HL-60 (cell line): ENCODE measurements around the gene GSN.

Source experiments
- DNase-seq, 2 experiments: peaks; one replicate each; pipeline ENCODE4 v3.0.0-alpha.2; 2010 to 2020; ENCODE audit warnings: low read depth in 1 of 2, low spot score in 1 of 2
- H3K27ac ChIP-seq: fragments of 250-450 bp; sonication (Bioruptor Pico); replicated peaks from 2 replicates; pipeline ENCODE4 v1.5.1; 2020; ENCODE audit warnings: mild to moderate bottlenecking, moderate library complexity
- H3K27me3 ChIP-seq: fragments of 250-450 bp; sonication (Bioruptor Pico); 2 replicates; pipeline ENCODE4 v1.5.1; 2021; ENCODE audit warnings: mild to moderate bottlenecking, moderate library complexity; ENCODE audit not compliant: insufficient read depth, poor library complexity, severe bottlenecking
- H3K4me3 ChIP-seq: replicated peaks from 2 replicates; pipeline ENCODE4 v1.5.1; 2011; ENCODE audit warnings: mild to moderate bottlenecking, control low read depth, low read length; ENCODE audit not compliant: insufficient read depth
- GABPA ChIP-seq: IDR thresholded peaks from 2 replicates; pipeline ENCODE4 v1.6.1; 2012; ENCODE audit warnings: low read depth
- POLR2AphosphoS5 ChIP-seq: IDR thresholded peaks from 2 replicates; pipeline ENCODE4 v1.6.1; 2012; ENCODE audit warnings: low read depth
- REST ChIP-seq: IDR thresholded peaks from 2 replicates; pipeline ENCODE4 v1.6.1; 2012; ENCODE audit warnings: low read depth; ENCODE audit not compliant: insufficient replicate concordance
- SPI1 ChIP-seq: IDR thresholded peaks from 2 replicates; pipeline ENCODE4 v1.6.1; 2012; ENCODE audit warnings: low read depth, mild to moderate bottlenecking, borderline replicate concordance
- TF ChIP-seq, protein P1 (sequence below): IDR thresholded peaks from one replicate; pipeline ENCODE4 v1.5.1; 2011; ENCODE audit warnings: low read length, control low read depth, inconsistent platforms; ENCODE audit not compliant: insufficient read depth

GSN gene

GRCh38 chr9:121331992-121332685 lies 64.2 kb downstream of the GSN start:
- Histone ChIP-seq H3K27me3 (no peaks in the 10 kb centered on the region), H3K27ac (no peak overlapping the region), H3K4me3 (no peak overlapping the region)
- TF ChIP-seq REST (no peak), SPI1 (no peak), POLR2AphosphoS5 (no peak), GABPA (no peak)
- TF ChIP-seq, protein P1, sequence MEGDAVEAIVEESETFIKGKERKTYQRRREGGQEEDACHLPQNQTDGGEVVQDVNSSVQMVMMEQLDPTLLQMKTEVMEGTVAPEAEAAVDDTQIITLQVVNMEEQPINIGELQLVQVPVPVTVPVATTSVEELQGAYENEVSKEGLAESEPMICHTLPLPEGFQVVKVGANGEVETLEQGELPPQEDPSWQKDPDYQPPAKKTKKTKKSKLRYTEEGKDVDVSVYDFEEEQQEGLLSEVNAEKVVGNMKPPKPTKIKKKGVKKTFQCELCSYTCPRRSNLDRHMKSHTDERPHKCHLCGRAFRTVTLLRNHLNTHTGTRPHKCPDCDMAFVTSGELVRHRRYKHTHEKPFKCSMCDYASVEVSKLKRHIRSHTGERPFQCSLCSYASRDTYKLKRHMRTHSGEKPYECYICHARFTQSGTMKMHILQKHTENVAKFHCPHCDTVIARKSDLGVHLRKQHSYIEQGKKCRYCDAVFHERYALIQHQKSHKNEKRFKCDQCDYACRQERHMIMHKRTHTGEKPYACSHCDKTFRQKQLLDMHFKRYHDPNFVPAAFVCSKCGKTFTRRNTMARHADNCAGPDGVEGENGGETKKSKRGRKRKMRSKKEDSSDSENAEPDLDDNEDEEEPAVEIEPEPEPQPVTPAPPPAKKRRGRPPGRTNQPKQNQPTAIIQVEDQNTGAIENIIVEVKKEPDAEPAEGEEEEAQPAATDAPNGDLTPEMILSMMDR = no peak
- DNase-seq = no peak

GRCh38 chr9:121333950-121334773 lies 66.2 kb downstream of the GSN start:
- Histone ChIP-seq H3K27ac (no peak overlapping the region), H3K4me3 (no peak overlapping the region), H3K27me3 (no peaks in the 10 kb centered on the region)
- TF ChIP-seq SPI1 = no peak
- TF ChIP-seq, protein P1 = no peak
- TF ChIP-seq POLR2AphosphoS5 = no peak
- TF ChIP-seq GABPA = no peak
- TF ChIP-seq REST = no peak
- no peak for DNase-seq

DNA sequence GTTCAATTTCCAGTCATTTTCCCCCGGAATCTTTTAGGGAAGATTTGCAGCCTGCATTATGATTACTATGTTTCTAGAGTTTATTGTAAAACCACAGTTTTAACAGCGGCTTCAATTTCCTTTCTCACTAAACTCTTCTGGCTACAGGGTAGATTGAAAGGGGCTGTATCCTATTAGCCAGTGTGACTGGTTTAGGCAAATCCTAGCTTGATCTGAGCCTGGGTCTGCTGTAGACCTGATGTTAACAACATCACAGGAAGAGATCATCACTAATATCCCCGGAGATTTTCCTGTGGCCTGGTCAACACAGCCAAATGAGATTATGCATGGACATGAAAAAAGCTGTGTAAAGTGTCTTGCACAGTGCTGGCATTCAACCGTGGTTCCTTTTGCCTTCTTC lies 68.7 kb downstream of the GSN start:
- no peak for DNase-seq
- no peak for TF ChIP-seq REST
- TF ChIP-seq POLR2AphosphoS5 = no peak
- TF ChIP-seq GABPA = no peak
- TF ChIP-seq, protein P1 = no peak
- TF ChIP-seq SPI1 = no peak
- H3K27ac ChIP-seq = no peak overlapping the region
- no peak overlapping the region for H3K4me3 ChIP-seq
- no peaks in the 10 kb centered on the region for H3K27me3 ChIP-seq
